Uterus (tissue), 2 donors: ENCODE data around the gene ZFPL1.

ENCODE experiments used
- CTCF ChIP-seq, 4 experiments: fragments of 200-600 bp in 2 of 4; fragments of 450-650 bp in 2 of 4; sonication (generic) in 2 of 4; IDR thresholded peaks; one replicate each; pipeline ENCODE4 v1.5.1; 2016 to 2019; ENCODE audit warnings: antibody characterized with exemption in 4 of 4, mild to moderate bottlenecking in 2 of 4, moderate library complexity in 1 of 4
- POLR2A ChIP-seq, 2 donors: fragments of 450-650 bp; IDR thresholded peaks; one replicate each; pipeline ENCODE4 v1.6.1; 2016; ENCODE audit warnings: antibody characterized with exemption in 2 of 2, mild to moderate bottlenecking in 1 of 2, moderate library complexity in 1 of 2

GRCh38 chr11:65071907-65072630 is 12.0 kb upstream of the ZFPL1 start:
- TF ChIP-seq POLR2A (IDR thresholded peaks at IDR 0.05): no peak
- no peak for TF ChIP-seq CTCF (IDR thresholded peaks at IDR 0.05)
